ENCODE data around the gene GLT8D2.

GLT8D2 gene

GRCh38 chr12:103944964-103945363 lies 105.0 kb downstream of the GLT8D2 start:
- no peak for ATAC-seq
- TF ChIP-seq PATZ1 (CRISPR knock-in tag; IDR thresholded peaks at IDR 0.05; ENCODE audit: borderline replicate concordance): no peak
- TF ChIP-seq SNAI2 (CRISPR knock-in tag; IDR thresholded peaks at IDR 0.05): no peak
- TF ChIP-seq, protein P1, sequence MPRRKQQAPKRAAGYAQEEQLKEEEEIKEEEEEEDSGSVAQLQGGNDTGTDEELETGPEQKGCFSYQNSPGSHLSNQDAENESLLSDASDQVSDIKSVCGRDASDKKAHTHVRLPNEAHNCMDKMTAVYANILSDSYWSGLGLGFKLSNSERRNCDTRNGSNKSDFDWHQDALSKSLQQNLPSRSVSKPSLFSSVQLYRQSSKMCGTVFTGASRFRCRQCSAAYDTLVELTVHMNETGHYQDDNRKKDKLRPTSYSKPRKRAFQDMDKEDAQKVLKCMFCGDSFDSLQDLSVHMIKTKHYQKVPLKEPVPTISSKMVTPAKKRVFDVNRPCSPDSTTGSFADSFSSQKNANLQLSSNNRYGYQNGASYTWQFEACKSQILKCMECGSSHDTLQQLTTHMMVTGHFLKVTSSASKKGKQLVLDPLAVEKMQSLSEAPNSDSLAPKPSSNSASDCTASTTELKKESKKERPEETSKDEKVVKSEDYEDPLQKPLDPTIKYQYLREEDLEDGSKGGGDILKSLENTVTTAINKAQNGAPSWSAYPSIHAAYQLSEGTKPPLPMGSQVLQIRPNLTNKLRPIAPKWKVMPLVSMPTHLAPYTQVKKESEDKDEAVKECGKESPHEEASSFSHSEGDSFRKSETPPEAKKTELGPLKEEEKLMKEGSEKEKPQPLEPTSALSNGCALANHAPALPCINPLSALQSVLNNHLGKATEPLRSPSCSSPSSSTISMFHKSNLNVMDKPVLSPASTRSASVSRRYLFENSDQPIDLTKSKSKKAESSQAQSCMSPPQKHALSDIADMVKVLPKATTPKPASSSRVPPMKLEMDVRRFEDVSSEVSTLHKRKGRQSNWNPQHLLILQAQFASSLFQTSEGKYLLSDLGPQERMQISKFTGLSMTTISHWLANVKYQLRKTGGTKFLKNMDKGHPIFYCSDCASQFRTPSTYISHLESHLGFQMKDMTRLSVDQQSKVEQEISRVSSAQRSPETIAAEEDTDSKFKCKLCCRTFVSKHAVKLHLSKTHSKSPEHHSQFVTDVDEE (CRISPR knock-in tag; IDR thresholded peaks at IDR 0.05): no peak
- no peak for TF ChIP-seq ARNTL (CRISPR knock-in tag; IDR thresholded peaks at IDR 0.05; ENCODE audit: borderline replicate concordance, low read depth)
- TF ChIP-seq, protein P2, sequence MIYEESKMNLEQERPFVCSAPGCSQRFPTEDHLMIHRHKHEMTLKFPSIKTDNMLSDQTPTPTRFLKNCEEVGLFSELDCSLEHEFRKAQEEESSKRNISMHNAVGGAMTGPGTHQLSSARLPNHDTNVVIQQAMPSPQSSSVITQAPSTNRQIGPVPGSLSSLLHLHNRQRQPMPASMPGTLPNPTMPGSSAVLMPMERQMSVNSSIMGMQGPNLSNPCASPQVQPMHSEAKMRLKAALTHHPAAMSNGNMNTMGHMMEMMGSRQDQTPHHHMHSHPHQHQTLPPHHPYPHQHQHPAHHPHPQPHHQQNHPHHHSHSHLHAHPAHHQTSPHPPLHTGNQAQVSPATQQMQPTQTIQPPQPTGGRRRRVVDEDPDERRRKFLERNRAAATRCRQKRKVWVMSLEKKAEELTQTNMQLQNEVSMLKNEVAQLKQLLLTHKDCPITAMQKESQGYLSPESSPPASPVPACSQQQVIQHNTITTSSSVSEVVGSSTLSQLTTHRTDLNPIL (CRISPR knock-in tag; IDR thresholded peaks at IDR 0.05; ENCODE audit: low read depth): no peak
- no peak for TF ChIP-seq ESRRG (CRISPR knock-in tag; IDR thresholded peaks at IDR 0.05)
- no peak for TF ChIP-seq ZNF70 (CRISPR knock-in tag; IDR thresholded peaks at IDR 0.05)
- no peak for TF ChIP-seq GLIS3 (CRISPR knock-in tag; IDR thresholded peaks at IDR 0.05)
- no peak for TF ChIP-seq TOX (CRISPR knock-in tag; IDR thresholded peaks at IDR 0.05; ENCODE audit: borderline replicate concordance)
- TF ChIP-seq TCF4 (CRISPR knock-in tag; IDR thresholded peaks at IDR 0.05; ENCODE audit: borderline replicate concordance): no peak
- TF ChIP-seq RARB (CRISPR knock-in tag; IDR thresholded peaks at IDR 0.05): no peak
- no peak for TF ChIP-seq ZFP30 (CRISPR knock-in tag; IDR thresholded peaks at IDR 0.05)
- TF ChIP-seq OSR1 (CRISPR knock-in tag; IDR thresholded peaks at IDR 0.05): no peak
- no peak for TF ChIP-seq ZNF565 (CRISPR knock-in tag; conservative IDR thresholded peaks at IDR 0.05; ENCODE audit: low read depth)

Measured in SK-N-SH treated with all-trans-retinoic acid at 6 μM for 48 hours (cell line).